Measurements from ENCODE around the gene TBCEL. TPM values are rescaled to one million over a fixed set of nuclear protein-coding genes. Genes with fewer than 3 reads are reported as not detected.

The TBCEL gene
- polyA plus RNA-seq, 3 donors: 3.2 to 16.9 (median 5.2) TPM

- no peak overlapping the region for H3K27ac ChIP-seq (ENCODE audit: low read depth, low read length)
- WGBS, 3 donors: 87 to 98% (median 95%) methylated on average over 1 of the region's 1 CpG
These were observed 65.7 kb downstream of the TBCEL start for GRCh38 chr11:121089566-121089965.

GRCh38 chr11:121090145-121090721 lies 66.3 kb downstream of the TBCEL start:
- WGBS, 3 donors: 95 to 99% (median 96%) methylated on average over 5 of the region's 5 CpGs
- H3K27ac ChIP-seq (ENCODE audit: low read depth, low read length): no peak overlapping the region

GRCh38 chr11:121091492-121092152 lies 67.7 kb downstream of the TBCEL start:
- 56 to 90% (median 62%) methylated on average over 3 of the region's 3 CpGs for WGBS, 3 donors
- H3K27ac ChIP-seq (ENCODE audit: low read depth, low read length): no peak overlapping the region

GRCh38 chr11:121095561-121095960 lies 71.7 kb downstream of the TBCEL start:
- no peak overlapping the region for H3K27ac ChIP-seq (ENCODE audit: low read depth, low read length)
- WGBS, 3 donors: 88 to 91% (median 90%) methylated on average over 1 of the region's 1 CpG

- 84 to 93% (median 89%) methylated on average over 4 of the region's 4 CpGs for WGBS, 3 donors
- H3K27ac ChIP-seq (ENCODE audit: low read depth, low read length): no peak overlapping the region
These were observed 75.5 kb downstream of the TBCEL start for GRCh38 chr11:121099364-121099763.

GRCh38 chr11:121099885-121100284 lies 76.0 kb downstream of the TBCEL start:
- WGBS, 3 donors: 77 to 89% (median 88%) methylated on average over 4 of the region's 4 CpGs
- no peak overlapping the region for H3K27ac ChIP-seq (ENCODE audit: low read depth, low read length)

- WGBS, 3 donors: 90 to 94% (median 92%) methylated on average over 2 of the region's 2 CpGs
- H3K27ac ChIP-seq (ENCODE audit: low read depth, low read length): no peak within 1 kb of the TSS
These were observed 77.0 kb downstream of the TBCEL start, which contains the start of gene TECTA for GRCh38 chr11:121100943-121101342. Gene TECTA, plus strand, starts transcription at chr11:121101243. Its CDS starts 1,423 bp downstream, at chr11:121102666.

- H3K27ac ChIP-seq (ENCODE audit: low read depth, low read length): no peak overlapping the region
These were observed 80.4 kb downstream of the TBCEL start for GRCh38 chr11:121104312-121104762.

GRCh38 chr11:121105063-121105480 lies 81.2 kb downstream of the TBCEL start:
- 38 to 60% (median 46%) methylated on average over 4 of the region's 4 CpGs for WGBS, 3 donors
- no peak overlapping the region for H3K27ac ChIP-seq (ENCODE audit: low read depth, low read length)

More at GRCh38 chr11:121104312-121104762, 80.4 kb downstream of the TBCEL start:
- WGBS, 3 donors: 59 to 86% (median 70%) methylated on average over 9 of the region's 9 CpGs

- WGBS, 3 donors: 63 to 77% (median 70%) methylated on average over 6 of the region's 6 CpGs
- no peak overlapping the region for H3K27ac ChIP-seq (ENCODE audit: low read depth, low read length)
These were observed 81.7 kb downstream of the TBCEL start for GRCh38 chr11:121105481-121106195.

- no peak overlapping the region for H3K27ac ChIP-seq (ENCODE audit: low read depth, low read length)
- 71 to 87% (median 73%) methylated on average over 5 of the region's 5 CpGs for WGBS, 3 donors
These were observed 82.9 kb downstream of the TBCEL start for GRCh38 chr11:121106812-121107211.

GRCh38 chr11:121108413-121108812 lies 84.5 kb downstream of the TBCEL start:
- 41 to 96% (median 53%) methylated on average over 1 of the region's 1 CpG for WGBS, 3 donors
- no peak overlapping the region for H3K27ac ChIP-seq (ENCODE audit: low read depth, low read length)

- H3K27ac ChIP-seq (ENCODE audit: low read depth, low read length): no peak overlapping the region
- WGBS, 3 donors: 64 to 90% (median 68%) methylated on average over 2 of the region's 2 CpGs
These were observed 85.6 kb downstream of the TBCEL start for GRCh38 chr11:121109471-121109870.

GRCh38 chr11:121109916-121110586 lies 86.1 kb downstream of the TBCEL start:
- no peak overlapping the region for H3K27ac ChIP-seq (ENCODE audit: low read depth, low read length)
- 48 to 73% (median 50%) methylated on average over 7 of the region's 7 CpGs for WGBS, 3 donors

GRCh38 chr11:121110871-121111724 lies 87.2 kb downstream of the TBCEL start:
- WGBS, 3 donors: 51 to 73% (median 72%) methylated on average over 10 of the region's 10 CpGs
- H3K27ac ChIP-seq (ENCODE audit: low read depth, low read length): no peak overlapping the region

- H3K27ac ChIP-seq (ENCODE audit: low read depth, low read length): no peak overlapping the region
- 45 to 50% (median 50%) methylated on average over 32 of the region's 32 CpGs for WGBS, 3 donors
These were observed 88.9 kb downstream of the TBCEL start for GRCh38 chr11:121112498-121113455.

- H3K27ac ChIP-seq (ENCODE audit: low read depth, low read length): no peak overlapping the region
- 66 to 70% (median 66%) methylated on average over 9 of the region's 9 CpGs for WGBS, 3 donors
These were observed 89.7 kb downstream of the TBCEL start for GRCh38 chr11:121113611-121114010.

Data from adipose tissue (tissue), 3 donors.